ENCODE results near the gene CAV1.

CAV1 gene

GRCh38 chr7:116505278-116505677, 19.6 kb upstream of the CAV1 start:
- DNase-seq, result no peak

GRCh38 chr7:116505823-116506222, 19.0 kb upstream of the CAV1 start:
- no peak for DNase-seq

GRCh38 chr7:116509982-116510579, 14.8 kb upstream of the CAV1 start:
- peak; percentile 36 for DNase-seq

GRCh38 chr7:116510795-116511194, 14.0 kb upstream of the CAV1 start:
- no peak for DNase-seq

- DNase-seq, result peak; percentile 72
Measured at GRCh38 chr7:116511552-116512519, 13.0 kb upstream of the CAV1 start.

GRCh38 chr7:116512520-116513188, 12.2 kb upstream of the CAV1 start:
- peak; percentile 81 for DNase-seq

- DNase-seq, result no peak
Measured at GRCh38 chr7:116515584-116515983, 9.3 kb upstream of the CAV1 start.

GRCh38 chr7:116516324-116516723, 8.5 kb upstream of the CAV1 start:
- DNase-seq, result no peak

GRCh38 chr7:116517626-116518025, 7.2 kb upstream of the CAV1 start:
- DNase-seq, result no peak

- no peak for DNase-seq
Measured at GRCh38 chr7:116518961-116519360, 5.9 kb upstream of the CAV1 start.

- DNase-seq, result peak; percentile 65
Measured at GRCh38 chr7:116521046-116521664, 3.7 kb upstream of the CAV1 start.

- peak; percentile 91 for DNase-seq
Measured at GRCh38 chr7:116522247-116522646, 2.6 kb upstream of the CAV1 start.

- no peak for DNase-seq
Measured at GRCh38 chr7:116524221-116524608, 621 bp upstream of the CAV1 start.

GRCh38 chr7:116525298-116525912, 569 bp downstream of the CAV1 start:
- no peak for DNase-seq

- DNase-seq, result peak; percentile 88
Measured at GRCh38 chr7:116525913-116526861, 1.4 kb downstream of the CAV1 start.

GRCh38 chr7:116526897-116527296, 2.1 kb downstream of the CAV1 start:
- DNase-seq, result no peak

- peak; percentile 72 for DNase-seq
Measured at GRCh38 chr7:116527521-116527920, 2.7 kb downstream of the CAV1 start.

GRCh38 chr7:116528008-116528789, 3.4 kb downstream of the CAV1 start:
- peak; percentile 97 for DNase-seq

- no peak for DNase-seq
Measured at GRCh38 chr7:116529250-116529649, 4.4 kb downstream of the CAV1 start.

GRCh38 chr7:116530107-116530820, 5.4 kb downstream of the CAV1 start:
- no peak for DNase-seq
